ENCODE measurements around the gene GCM1.

Gene GCM1

GRCh38 chr6:53119772-53120409 lies 28.8 kb downstream of the GCM1 start:
- TF ChIP-seq EZH2 (IDR thresholded peaks at IDR 0.05), result no peak
- TF ChIP-seq FOXP2 (optimal IDR thresholded peaks at IDR 0.05; ENCODE audit: control extremely low read depth, extremely low read length, insufficient read depth), result no peak
- no peak for TF ChIP-seq POLR2AphosphoS5 (IDR thresholded peaks at IDR 0.05; ENCODE audit: borderline replicate concordance, low read depth, low read length)
- DNase-seq (ENCODE audit: low read depth, low spot score), result no peak
- H3K9ac ChIP-seq (ENCODE audit: insufficient read length), result no peak overlapping the region
- no peaks in the 10 kb centered on the region for H3K9me3 ChIP-seq (ENCODE audit: low read depth, low read length)
- no peak overlapping the region for H3K27ac ChIP-seq
- no peaks in the 10 kb centered on the region for H3K36me3 ChIP-seq (ENCODE audit: insufficient read depth, low read length)
- H3K4me3 ChIP-seq, result no peak overlapping the region

GRCh38 chr6:53119349-53119748 lies 29.3 kb downstream of the GCM1 start:
- H3K9ac ChIP-seq (ENCODE audit: insufficient read length), result no peak overlapping the region
- no peak overlapping the region for H3K27ac ChIP-seq
- TF ChIP-seq POLR2AphosphoS5 (IDR thresholded peaks at IDR 0.05; ENCODE audit: borderline replicate concordance, low read depth, low read length) (no peak), EZH2 (IDR thresholded peaks at IDR 0.05) (no peak), FOXP2 (optimal IDR thresholded peaks at IDR 0.05; ENCODE audit: control extremely low read depth, extremely low read length, insufficient read depth) (no peak)
- no peak for DNase-seq (ENCODE audit: low read depth, low spot score)
- no peaks in the 10 kb centered on the region for H3K36me3 ChIP-seq (ENCODE audit: insufficient read depth, low read length)
- no peak overlapping the region for H3K4me3 ChIP-seq
- H3K9me3 ChIP-seq (ENCODE audit: low read depth, low read length), result no peaks in the 10 kb centered on the region

GRCh38 chr6:53115741-53116140 lies 32.9 kb downstream of the GCM1 start:
- no peak for TF ChIP-seq POLR2AphosphoS5 (IDR thresholded peaks at IDR 0.05; ENCODE audit: borderline replicate concordance, low read depth, low read length)
- Histone ChIP-seq H3K36me3 (ENCODE audit: insufficient read depth, low read length) (no peaks in the 10 kb centered on the region), H3K9ac (ENCODE audit: insufficient read length) (no peak overlapping the region), H3K27ac (no peak overlapping the region), H3K4me3 (no peak overlapping the region), H3K9me3 (ENCODE audit: low read depth, low read length) (no peaks in the 10 kb centered on the region)
- DNase-seq (ENCODE audit: low read depth, low spot score), result no peak

GRCh38 chr6:53115113-53115512 lies 33.5 kb downstream of the GCM1 start:
- Histone ChIP-seq H3K9me3 (ENCODE audit: low read depth, low read length) (no peaks in the 10 kb centered on the region), H3K9ac (ENCODE audit: insufficient read length) (no peak overlapping the region), H3K4me3 (no peak overlapping the region), H3K36me3 (ENCODE audit: insufficient read depth, low read length) (no peaks in the 10 kb centered on the region), H3K27ac (no peak overlapping the region)
- DNase-seq (ENCODE audit: low read depth, low spot score), result no peak
- TF ChIP-seq POLR2AphosphoS5 (IDR thresholded peaks at IDR 0.05; ENCODE audit: borderline replicate concordance, low read depth, low read length) (no peak), FOXP2 (optimal IDR thresholded peaks at IDR 0.05; ENCODE audit: control extremely low read depth, extremely low read length, insufficient read depth) (no peak), EZH2 (IDR thresholded peaks at IDR 0.05) (no peak)

GRCh38 chr6:53113742-53114141 lies 34.9 kb downstream of the GCM1 start:
- H3K9ac ChIP-seq (ENCODE audit: insufficient read length), result no peak overlapping the region
- H3K27ac ChIP-seq, result no peak overlapping the region

GRCh38 chr6:53112871-53113270 lies 35.8 kb downstream of the GCM1 start:
- no peaks in the 10 kb centered on the region for H3K36me3 ChIP-seq (ENCODE audit: insufficient read depth, low read length)
- H3K4me3 ChIP-seq, result no peak overlapping the region
- no peak for TF ChIP-seq EZH2 (IDR thresholded peaks at IDR 0.05)
- TF ChIP-seq FOXP2 (optimal IDR thresholded peaks at IDR 0.05; ENCODE audit: control extremely low read depth, extremely low read length, insufficient read depth), result no peak
- no peak for TF ChIP-seq POLR2AphosphoS5 (IDR thresholded peaks at IDR 0.05; ENCODE audit: borderline replicate concordance, low read depth, low read length)
- H3K9me3 ChIP-seq (ENCODE audit: low read depth, low read length), result no peaks in the 10 kb centered on the region
- DNase-seq (ENCODE audit: low read depth, low spot score), result no peak
- no peak overlapping the region for H3K9ac ChIP-seq (ENCODE audit: insufficient read length)
- H3K27ac ChIP-seq, result no peak overlapping the region

More at GRCh38 chr6:53113742-53114141, 34.9 kb downstream of the GCM1 start:
- no peak for TF ChIP-seq EZH2 (IDR thresholded peaks at IDR 0.05)
- TF ChIP-seq POLR2AphosphoS5 (IDR thresholded peaks at IDR 0.05; ENCODE audit: borderline replicate concordance, low read depth, low read length), result no peak
- no peak for TF ChIP-seq FOXP2 (optimal IDR thresholded peaks at IDR 0.05; ENCODE audit: control extremely low read depth, extremely low read length, insufficient read depth)
- DNase-seq (ENCODE audit: low read depth, low spot score), result no peak
- Histone ChIP-seq H3K36me3 (ENCODE audit: insufficient read depth, low read length) (no peaks in the 10 kb centered on the region), H3K4me3 (no peak overlapping the region), H3K9me3 (ENCODE audit: low read depth, low read length) (no peaks in the 10 kb centered on the region)

- no peak for TF ChIP-seq FOXP2 (optimal IDR thresholded peaks at IDR 0.05; ENCODE audit: control extremely low read depth, extremely low read length, insufficient read depth)
- H3K9ac ChIP-seq (ENCODE audit: insufficient read length), result no peak overlapping the region
- no peak overlapping the region for H3K27ac ChIP-seq
- H3K36me3 ChIP-seq (ENCODE audit: insufficient read depth, low read length), result no peaks in the 10 kb centered on the region
- H3K9me3 ChIP-seq (ENCODE audit: low read depth, low read length), result no peaks in the 10 kb centered on the region
- no peak for DNase-seq (ENCODE audit: low read depth, low spot score)
- H3K4me3 ChIP-seq, result no peak overlapping the region
Measured at GRCh38 chr6:53112404-53112803, 36.2 kb downstream of the GCM1 start.

- Histone ChIP-seq H3K36me3 (ENCODE audit: insufficient read depth, low read length) (no peaks in the 10 kb centered on the region), H3K9me3 (ENCODE audit: low read depth, low read length) (no peaks in the 10 kb centered on the region), H3K9ac (ENCODE audit: insufficient read length) (no peak overlapping the region), H3K4me3 (no peak overlapping the region), H3K27ac (no peak overlapping the region)
- DNase-seq (ENCODE audit: low read depth, low spot score), result no peak
- TF ChIP-seq EZH2 (IDR thresholded peaks at IDR 0.05) (no peak), POLR2AphosphoS5 (IDR thresholded peaks at IDR 0.05; ENCODE audit: borderline replicate concordance, low read depth, low read length) (no peak), FOXP2 (optimal IDR thresholded peaks at IDR 0.05; ENCODE audit: control extremely low read depth, extremely low read length, insufficient read depth) (no peak)
Measured at GRCh38 chr6:53111865-53112264, 36.8 kb downstream of the GCM1 start.

GRCh38 chr6:53109612-53110011 lies 39.0 kb downstream of the GCM1 start:
- no peak overlapping the region for H3K27ac ChIP-seq
- no peak overlapping the region for H3K4me3 ChIP-seq
- no peak for TF ChIP-seq FOXP2 (optimal IDR thresholded peaks at IDR 0.05; ENCODE audit: control extremely low read depth, extremely low read length, insufficient read depth)
- no peak for TF ChIP-seq EZH2 (IDR thresholded peaks at IDR 0.05)
- no peak for TF ChIP-seq POLR2AphosphoS5 (IDR thresholded peaks at IDR 0.05; ENCODE audit: borderline replicate concordance, low read depth, low read length)
- no peaks in the 10 kb centered on the region for H3K36me3 ChIP-seq (ENCODE audit: insufficient read depth, low read length)
- H3K9ac ChIP-seq (ENCODE audit: insufficient read length), result no peak overlapping the region
- DNase-seq (ENCODE audit: low read depth, low spot score), result no peak
- no peaks in the 10 kb centered on the region for H3K9me3 ChIP-seq (ENCODE audit: low read depth, low read length)

Measured in SK-N-MC (cell line).